Osteoblast (primary cell): ENCODE measurements around the gene EFHD2. TPM values are rescaled to one million over a fixed set of nuclear protein-coding genes. Genes with fewer than 3 reads are reported as not detected.

Experiments used
- DNase-seq: peaks from one replicate; pipeline ENCODE4 v3.0.0; 2011; ENCODE audit warnings: low spot score, mixed read lengths; ENCODE audit not compliant: insufficient read length; ENCODE audit errors: missing footprints
- H2AFZ ChIP-seq: 2 replicates; pipeline ENCODE4 v1.6.0; 2011; ENCODE audit warnings: mild to moderate bottlenecking, low read length
- H3K27ac ChIP-seq: 2 replicates; pipeline ENCODE4 v1.5.1; 2011; ENCODE audit warnings: mild to moderate bottlenecking, low read depth, low read length, moderate library complexity
- H3K27me3 ChIP-seq: 2 replicates; pipeline ENCODE4 v1.6.0; 2012; ENCODE audit warnings: mild to moderate bottlenecking, control low read depth, inconsistent platforms, low read length, moderate library complexity; ENCODE audit not compliant: insufficient read depth
- H3K36me3 ChIP-seq: 2 replicates; pipeline ENCODE4 v1.5.1; 2011; ENCODE audit warnings: mild to moderate bottlenecking, low read length, control low read depth, moderate library complexity; ENCODE audit not compliant: insufficient read depth
- H3K4me1 ChIP-seq: 2 replicates; pipeline ENCODE4 v1.5.1; 2011; ENCODE audit warnings: mild to moderate bottlenecking, low read length, control low read depth, moderate library complexity; ENCODE audit not compliant: insufficient read depth
- H3K4me2 ChIP-seq: 2 replicates; pipeline ENCODE4 v1.6.0; 2011; ENCODE audit warnings: mild to moderate bottlenecking, low read length; ENCODE audit not compliant: insufficient read depth
- H3K4me3 ChIP-seq: fragments of 200-600 bp; sonication (generic); 3 replicates; pipeline ENCODE4 v1.5.1; 2012; ENCODE audit warnings: mild to moderate bottlenecking, low read length, inconsistent platforms; ENCODE audit not compliant: insufficient read depth
- H3K79me2 ChIP-seq: 2 replicates; pipeline ENCODE4 v1.6.0; 2012; ENCODE audit warnings: mild to moderate bottlenecking, low read length, control low read depth, inconsistent platforms; ENCODE audit not compliant: insufficient read depth
- H3K9me3 ChIP-seq: 2 replicates; pipeline ENCODE4 v1.5.1; 2011; ENCODE audit warnings: low read depth, low read length, control low read depth
- H4K20me1 ChIP-seq: 2 replicates; pipeline ENCODE4 v1.6.0; 2012; ENCODE audit warnings: mild to moderate bottlenecking, low read length, control low read depth; ENCODE audit not compliant: insufficient read depth
- total RNA-seq: library from RNA; depleted of rRNA; stranded (reverse); fragments of >200 nt; gene quantifications from 2 replicates; pipeline ENCODE4 v1.2.3, GENCODE V29; 2012
- TF ChIP-seq, protein P1 (sequence below): IDR thresholded peaks from 2 replicates; pipeline ENCODE4 v1.5.1; 2011; ENCODE audit warnings: mild to moderate bottlenecking, low read depth, low read length, moderate library complexity; ENCODE audit errors: extremely low read depth

Gene EFHD2
- total RNA-seq, 1 donor, result 35.8 TPM

DNA sequence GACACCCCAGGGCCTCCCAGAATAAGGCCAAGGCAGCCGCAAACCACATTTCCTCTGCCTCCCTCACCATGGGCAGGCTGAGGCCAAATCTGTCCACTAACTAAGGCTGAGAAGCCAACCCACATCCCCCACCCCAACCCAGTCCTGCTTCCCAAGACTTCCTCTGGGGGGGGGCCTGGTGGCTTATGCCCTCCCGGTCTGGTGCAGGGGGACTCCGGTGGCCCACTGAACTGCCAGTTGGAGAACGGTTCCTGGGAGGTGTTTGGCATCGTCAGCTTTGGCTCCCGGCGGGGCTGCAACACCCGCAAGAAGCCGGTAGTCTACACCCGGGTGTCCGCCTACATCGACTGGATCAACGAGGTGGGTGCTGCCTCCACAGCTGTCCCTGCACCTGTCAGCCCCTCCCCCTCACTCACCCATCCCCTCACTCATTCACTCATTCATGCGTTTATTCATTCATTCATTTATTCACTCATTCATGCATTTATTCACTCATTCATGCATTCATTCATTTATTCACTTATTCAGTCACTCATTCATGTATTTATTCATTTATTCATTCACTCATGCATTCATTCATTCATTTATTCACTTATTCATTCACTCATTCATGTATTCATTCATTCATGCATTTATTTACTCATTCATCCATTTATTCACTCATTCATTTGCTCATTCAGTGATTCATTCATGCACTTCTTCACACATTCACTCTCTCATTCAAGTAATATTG is 35.9 kb downstream of the EFHD2 start:
- H3K4me1 ChIP-seq, result no peaks in the 10 kb centered on the region
- TF ChIP-seq, protein P1, sequence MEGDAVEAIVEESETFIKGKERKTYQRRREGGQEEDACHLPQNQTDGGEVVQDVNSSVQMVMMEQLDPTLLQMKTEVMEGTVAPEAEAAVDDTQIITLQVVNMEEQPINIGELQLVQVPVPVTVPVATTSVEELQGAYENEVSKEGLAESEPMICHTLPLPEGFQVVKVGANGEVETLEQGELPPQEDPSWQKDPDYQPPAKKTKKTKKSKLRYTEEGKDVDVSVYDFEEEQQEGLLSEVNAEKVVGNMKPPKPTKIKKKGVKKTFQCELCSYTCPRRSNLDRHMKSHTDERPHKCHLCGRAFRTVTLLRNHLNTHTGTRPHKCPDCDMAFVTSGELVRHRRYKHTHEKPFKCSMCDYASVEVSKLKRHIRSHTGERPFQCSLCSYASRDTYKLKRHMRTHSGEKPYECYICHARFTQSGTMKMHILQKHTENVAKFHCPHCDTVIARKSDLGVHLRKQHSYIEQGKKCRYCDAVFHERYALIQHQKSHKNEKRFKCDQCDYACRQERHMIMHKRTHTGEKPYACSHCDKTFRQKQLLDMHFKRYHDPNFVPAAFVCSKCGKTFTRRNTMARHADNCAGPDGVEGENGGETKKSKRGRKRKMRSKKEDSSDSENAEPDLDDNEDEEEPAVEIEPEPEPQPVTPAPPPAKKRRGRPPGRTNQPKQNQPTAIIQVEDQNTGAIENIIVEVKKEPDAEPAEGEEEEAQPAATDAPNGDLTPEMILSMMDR, result no peak
- no peaks in the 10 kb centered on the region for H3K36me3 ChIP-seq
- peaks cover 9% of the 10 kb centered on the region for H3K27me3 ChIP-seq
- H3K4me3 ChIP-seq, result no peak overlapping the region
- H2AFZ ChIP-seq, result no peak overlapping the region
- no peak overlapping the region for H3K27ac ChIP-seq
- DNase-seq, result peak; percentile 37
- no peaks in the 10 kb centered on the region for H4K20me1 ChIP-seq
- H3K9me3 ChIP-seq, result no peaks in the 10 kb centered on the region
- no peaks in the 10 kb centered on the region for H3K79me2 ChIP-seq
- H3K4me2 ChIP-seq, result no peak overlapping the region

- TF ChIP-seq, protein P1, result no peak
- Histone ChIP-seq H3K36me3 (no peaks in the 10 kb centered on the region), H3K27me3 (peaks cover 9% of the 10 kb centered on the region), H3K27ac (no peak overlapping the region), H3K4me3 (no peak overlapping the region), H2AFZ (no peak overlapping the region), H4K20me1 (no peaks in the 10 kb centered on the region), H3K4me1 (no peaks in the 10 kb centered on the region), H3K4me2 (no peak overlapping the region), H3K79me2 (no peaks in the 10 kb centered on the region), H3K9me3 (no peaks in the 10 kb centered on the region)
- peak; percentile 55 for DNase-seq
These were observed 36.5 kb downstream of the EFHD2 start for GRCh38 chr1:15446212-15446611.

GRCh38 chr1:15448877-15449462 is 39.3 kb downstream of the EFHD2 start:
- H4K20me1 ChIP-seq, result no peaks in the 10 kb centered on the region
- peaks cover 3% of the 10 kb centered on the region for H3K9me3 ChIP-seq
- no peak overlapping the region for H3K27ac ChIP-seq
- H3K4me3 ChIP-seq, result no peak overlapping the region
- H3K79me2 ChIP-seq, result no peaks in the 10 kb centered on the region
- peaks cover 9% of the 10 kb centered on the region for H3K27me3 ChIP-seq
- no peaks in the 10 kb centered on the region for H3K36me3 ChIP-seq
- H3K4me2 ChIP-seq, result no peak overlapping the region
- TF ChIP-seq, protein P1, result no peak
- H3K4me1 ChIP-seq, result peaks cover 5% of the 10 kb centered on the region
- no peak for DNase-seq
- H2AFZ ChIP-seq, result no peak overlapping the region

DNA sequence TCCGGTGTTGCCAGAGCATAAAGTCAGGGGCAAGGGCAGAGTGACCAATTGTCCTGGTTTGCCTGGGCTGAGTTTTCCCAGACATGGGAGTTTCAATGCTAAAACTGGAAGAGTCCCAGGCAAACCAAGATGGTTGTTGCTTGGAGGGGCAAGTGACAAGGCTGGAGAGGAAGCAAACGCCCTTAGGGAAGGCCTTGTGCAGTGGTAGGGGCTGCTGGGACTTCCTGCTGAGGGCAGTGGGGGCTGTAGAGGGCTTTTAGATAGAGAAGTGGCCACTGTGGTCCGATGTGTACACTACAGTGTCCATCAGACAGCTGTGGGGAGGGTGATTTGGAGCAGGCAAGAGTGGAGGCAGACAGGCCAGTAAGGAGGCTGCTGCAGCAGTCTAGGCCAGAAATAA is 39.9 kb downstream of the EFHD2 start:
- TF ChIP-seq, protein P1, result no peak

More for the DNA sequence above, 39.9 kb downstream of the EFHD2 start:
- no peak overlapping the region for H3K4me3 ChIP-seq
- no peaks in the 10 kb centered on the region for H3K79me2 ChIP-seq
- peaks cover 3% of the 10 kb centered on the region for H3K9me3 ChIP-seq
- no peak overlapping the region for H2AFZ ChIP-seq
- no peak overlapping the region for H3K27ac ChIP-seq
- H3K27me3 ChIP-seq, result peaks cover 6% of the 10 kb centered on the region
- no peaks in the 10 kb centered on the region for H4K20me1 ChIP-seq
- H3K36me3 ChIP-seq, result no peaks in the 10 kb centered on the region
- DNase-seq, result peak; percentile 50
- H3K4me1 ChIP-seq, result peaks cover 11% of the 10 kb centered on the region
- H3K4me2 ChIP-seq, result no peak overlapping the region
